Measurements from ENCODE around the gene MPPED1.

Gene MPPED1

DNA sequence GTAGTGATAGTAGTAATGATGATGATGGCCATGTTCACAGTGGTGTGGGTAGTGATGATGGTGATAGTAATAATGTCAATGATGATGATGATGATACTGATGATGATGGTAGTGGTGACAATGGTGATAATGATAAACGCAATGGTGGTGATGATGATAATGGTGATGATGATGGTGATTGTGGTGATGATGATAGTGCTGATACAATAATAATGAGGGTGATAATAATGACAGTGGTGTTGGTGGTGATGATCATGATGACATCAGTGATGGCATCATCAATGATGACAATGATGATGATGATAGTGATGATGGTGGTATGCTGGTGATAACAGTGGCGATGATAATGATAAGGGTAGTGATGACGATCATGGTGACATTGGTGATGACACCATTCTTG, 92.3 kb downstream of the MPPED1 start:
- no peak for DNase-seq (ENCODE audit: low read depth)
- TF ChIP-seq, protein P1, sequence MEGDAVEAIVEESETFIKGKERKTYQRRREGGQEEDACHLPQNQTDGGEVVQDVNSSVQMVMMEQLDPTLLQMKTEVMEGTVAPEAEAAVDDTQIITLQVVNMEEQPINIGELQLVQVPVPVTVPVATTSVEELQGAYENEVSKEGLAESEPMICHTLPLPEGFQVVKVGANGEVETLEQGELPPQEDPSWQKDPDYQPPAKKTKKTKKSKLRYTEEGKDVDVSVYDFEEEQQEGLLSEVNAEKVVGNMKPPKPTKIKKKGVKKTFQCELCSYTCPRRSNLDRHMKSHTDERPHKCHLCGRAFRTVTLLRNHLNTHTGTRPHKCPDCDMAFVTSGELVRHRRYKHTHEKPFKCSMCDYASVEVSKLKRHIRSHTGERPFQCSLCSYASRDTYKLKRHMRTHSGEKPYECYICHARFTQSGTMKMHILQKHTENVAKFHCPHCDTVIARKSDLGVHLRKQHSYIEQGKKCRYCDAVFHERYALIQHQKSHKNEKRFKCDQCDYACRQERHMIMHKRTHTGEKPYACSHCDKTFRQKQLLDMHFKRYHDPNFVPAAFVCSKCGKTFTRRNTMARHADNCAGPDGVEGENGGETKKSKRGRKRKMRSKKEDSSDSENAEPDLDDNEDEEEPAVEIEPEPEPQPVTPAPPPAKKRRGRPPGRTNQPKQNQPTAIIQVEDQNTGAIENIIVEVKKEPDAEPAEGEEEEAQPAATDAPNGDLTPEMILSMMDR (IDR thresholded peaks at IDR 0.05; ENCODE audit: low read length, missing control alignments), result no peak
- no peak overlapping the region for H3K4me3 ChIP-seq (replicated peaks; ENCODE audit: low read depth, low read length)

DNA sequence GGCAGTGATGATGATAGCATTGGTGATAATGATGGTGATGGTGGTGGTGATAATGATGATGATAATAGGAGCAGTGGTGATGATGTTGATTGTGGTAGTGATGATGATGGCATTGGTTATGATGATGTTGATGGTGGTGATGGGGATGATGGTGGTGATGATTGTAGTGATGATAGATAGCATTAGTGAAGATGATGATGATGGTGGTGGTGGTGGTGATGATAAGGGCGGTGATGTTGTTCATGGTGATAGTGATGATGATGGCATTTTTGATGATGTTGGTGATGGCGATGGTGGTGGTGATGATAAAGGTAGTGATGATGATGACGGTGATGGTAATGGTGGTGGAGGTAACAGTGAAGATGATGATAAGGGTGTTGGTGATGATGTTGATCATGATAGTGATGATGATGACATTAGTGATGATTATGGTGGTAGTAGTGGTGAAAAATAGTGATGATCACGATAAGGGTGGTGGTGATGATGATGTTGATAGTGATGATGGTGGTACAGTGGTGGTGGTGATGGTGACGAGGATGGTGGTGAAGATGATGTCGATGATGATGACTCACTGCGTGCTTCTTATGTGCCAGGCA, 93.0 kb downstream of the MPPED1 start:
- TF ChIP-seq, protein P1 (IDR thresholded peaks at IDR 0.05; ENCODE audit: low read length, missing control alignments), result no peak
- H3K4me3 ChIP-seq (replicated peaks; ENCODE audit: low read depth, low read length), result no peak overlapping the region
- DNase-seq (ENCODE audit: low read depth), result no peak

DNA sequence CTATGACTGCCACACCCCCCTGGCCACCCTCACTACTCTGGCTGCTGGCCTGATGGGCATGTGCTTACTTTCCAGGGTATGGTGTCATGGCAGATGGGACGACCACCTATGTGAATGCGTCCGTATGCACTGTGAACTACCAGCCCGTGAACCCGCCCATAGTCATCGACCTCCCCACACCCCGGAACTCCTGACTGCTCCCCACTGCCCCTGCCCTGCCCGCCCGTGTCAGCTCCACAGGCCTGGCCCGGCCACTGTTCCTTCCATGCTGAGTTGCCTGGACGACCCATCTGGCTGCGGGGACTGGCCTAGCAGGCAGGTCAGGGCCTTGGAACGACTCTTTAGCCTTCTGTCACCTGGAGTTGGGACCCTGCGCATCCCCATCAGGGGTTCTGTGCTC, 93.6 kb downstream of the MPPED1 start:
- TF ChIP-seq, protein P1 (IDR thresholded peaks at IDR 0.05; ENCODE audit: low read length, missing control alignments), result no peak
- DNase-seq (ENCODE audit: low read depth), result no peak
- H3K4me3 ChIP-seq (replicated peaks; ENCODE audit: low read depth, low read length), result no peak overlapping the region

DNA sequence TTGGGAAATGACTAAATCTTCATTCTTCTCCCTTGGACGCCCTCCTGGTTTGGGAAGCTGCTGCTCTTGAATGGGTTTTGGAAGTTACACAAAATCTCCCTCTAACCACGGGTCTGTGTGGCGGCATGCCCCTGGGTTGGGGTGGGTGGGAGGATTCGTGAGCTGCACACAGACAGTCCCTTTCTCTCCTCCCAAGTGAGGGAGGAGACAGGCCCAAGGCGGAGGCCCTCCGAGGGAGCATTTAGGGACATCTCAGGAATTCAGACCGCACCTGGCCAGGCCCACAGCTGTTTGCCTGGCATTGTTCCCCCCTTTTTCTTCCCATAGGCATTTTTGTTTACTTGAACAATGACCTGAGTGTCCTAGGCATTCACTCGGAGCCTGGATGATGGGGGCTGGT, 94.1 kb downstream of the MPPED1 start:
- H3K4me3 ChIP-seq (replicated peaks; ENCODE audit: low read depth, low read length), result no peak overlapping the region
- TF ChIP-seq, protein P1 (IDR thresholded peaks at IDR 0.05; ENCODE audit: low read length, missing control alignments), result no peak
- no peak for DNase-seq (ENCODE audit: low read depth)

DNA sequence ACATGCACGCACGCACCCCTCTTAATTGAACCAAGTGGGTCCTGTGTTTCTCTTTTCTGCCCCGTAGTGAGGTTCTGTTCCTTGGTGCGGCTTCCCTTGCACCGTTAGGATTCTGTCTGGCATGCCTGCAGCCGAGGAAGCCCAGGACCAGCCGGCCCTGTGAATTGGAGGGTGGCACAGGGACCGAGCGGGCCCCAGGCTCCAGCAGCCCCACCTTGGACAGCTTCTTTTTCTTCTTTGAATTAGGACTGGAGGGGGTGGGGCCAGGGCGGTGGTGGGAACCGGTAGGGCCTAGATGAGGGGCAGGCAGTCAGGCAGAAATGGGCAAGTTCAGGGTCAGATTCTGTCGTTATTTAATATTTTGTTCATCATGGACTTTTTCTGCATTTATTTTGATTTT, 94.7 kb downstream of the MPPED1 start:
- DNase-seq (ENCODE audit: low read depth), result no peak
- TF ChIP-seq, protein P1 (IDR thresholded peaks at IDR 0.05; ENCODE audit: low read length, missing control alignments), result no peak
- no peak overlapping the region for H3K4me3 ChIP-seq (replicated peaks; ENCODE audit: low read depth, low read length)

DNA sequence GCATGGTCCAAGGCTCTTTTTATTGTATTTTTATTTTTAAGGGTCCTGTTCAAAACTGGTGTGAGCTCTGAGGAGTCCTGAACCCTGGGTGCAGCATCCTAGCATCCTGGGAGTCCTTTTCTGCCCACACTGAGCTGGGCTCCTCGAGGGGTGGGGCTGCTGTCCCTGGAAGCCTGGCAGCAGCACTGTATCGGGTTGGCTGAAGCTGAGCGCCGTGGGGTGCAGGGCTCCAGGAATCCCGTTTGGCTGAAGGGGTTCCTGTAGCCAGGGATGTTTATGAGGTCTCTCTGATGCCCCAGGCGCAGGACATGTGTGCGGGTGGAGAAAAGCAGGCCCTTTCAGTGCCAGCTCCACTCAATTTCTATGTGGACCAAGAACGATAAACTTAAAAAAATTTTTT, 95.4 kb downstream of the MPPED1 start:
- no peak overlapping the region for H3K4me3 ChIP-seq (replicated peaks; ENCODE audit: low read depth, low read length)
- TF ChIP-seq, protein P1 (IDR thresholded peaks at IDR 0.05; ENCODE audit: low read length, missing control alignments), result no peak
- no peak for DNase-seq (ENCODE audit: low read depth)

DNA sequence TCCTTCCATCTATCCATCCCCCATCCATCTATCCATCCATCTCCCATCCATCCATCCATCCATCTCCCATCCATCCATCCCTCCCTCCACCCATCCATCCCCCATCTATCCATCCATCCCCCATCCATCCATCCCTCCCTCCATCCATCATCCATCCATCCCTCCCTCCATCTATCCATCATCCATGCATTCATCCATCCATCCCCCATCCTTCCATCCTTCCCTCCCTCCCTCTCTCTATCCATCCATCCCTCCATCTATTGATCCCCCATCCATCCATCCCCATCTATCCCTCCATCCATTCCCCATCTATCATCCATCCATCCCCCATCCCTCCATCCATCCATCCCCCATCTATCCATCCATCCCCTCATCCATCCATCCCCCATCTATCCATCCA, 96.7 kb downstream of the MPPED1 start:
- TF ChIP-seq, protein P1 (IDR thresholded peaks at IDR 0.05; ENCODE audit: low read length, missing control alignments), result no peak
- no peak for DNase-seq (ENCODE audit: low read depth)

More for the DNA sequence above, 96.7 kb downstream of the MPPED1 start:
- no peak overlapping the region for H3K4me3 ChIP-seq (replicated peaks; ENCODE audit: low read depth, low read length)
